Endothelial cell of umbilical vein (primary cell): ENCODE measurements around the gene BLID. TPM values are rescaled to one million over a fixed set of nuclear protein-coding genes. Genes with fewer than 3 reads are reported as not detected.

Experiments
- BruUV-seq: library from RNA; stranded (reverse); fragments of 400-500 nt; replicated peaks from 2 replicates; lab custom pipeline; 2021; lab: Mats Ljungman, UMichigan
- CTCF ChIA-PET: fragments of 300-600, 350-600 bp; sonication (Branson Sonifier 250); formaldehyde crosslinking; loops from one replicate; lab custom pipeline; 2021; ENCODE audit warnings: antibody characterized with exemption, inconsistent platforms; lab: Charles Lee
- POLR2A ChIA-PET: fragments of 300-600, 350-600 bp; sonication (Branson Sonifier 250); formaldehyde crosslinking; loops from one replicate; lab custom pipeline; 2021; ENCODE audit warnings: antibody characterized with exemption, inconsistent platforms; lab: Charles Lee
- DNase-seq: peaks from one replicate; pipeline ENCODE4 v3.0.0-alpha.2; 2011; ENCODE audit warnings: low read depth, low spot score
- FAIRE-seq: peaks from 2 replicates; lab custom pipeline; 2011; peaks lifted over from hg19 to GRCh38; lab: Jason Lieb, UNC
- H2AFZ ChIP-seq: 2 replicates; pipeline ENCODE4 v1.6.0; 2012; ENCODE audit warnings: low read depth, low read length, control low read depth, inconsistent platforms
- H3K27ac ChIP-seq: 2 replicates; pipeline ENCODE4 v1.5.1; 2011; ENCODE audit warnings: low read depth, mild to moderate bottlenecking, control low read depth, low read length, moderate library complexity; ENCODE audit not compliant: insufficient read depth
- H3K27me3 ChIP-seq, 2 experiments: 2 replicates each; pipeline versions ENCODE4 v1.6.0 to v1.6.1; 2011; ENCODE audit warnings: low read length in 2 of 2, mixed read lengths in 1 of 2; ENCODE audit not compliant: control insufficient read depth in 2 of 2, insufficient read depth in 2 of 2
- H3K36me3 ChIP-seq, 2 experiments: 2 replicates in 1 of 2; 3 replicates in 1 of 2; pipeline ENCODE4 v1.5.1; 2011; ENCODE audit warnings: low read length in 2 of 2, mild to moderate bottlenecking in 1 of 2, moderate library complexity in 1 of 2; ENCODE audit not compliant: control insufficient read depth in 2 of 2, insufficient read depth in 2 of 2; ENCODE audit errors: extremely low read depth in 1 of 2
- H3K4me1 ChIP-seq: 3 replicates; pipeline ENCODE4 v1.5.1; 2011; ENCODE audit warnings: mild to moderate bottlenecking, low read length; ENCODE audit not compliant: control insufficient read depth, insufficient read depth; ENCODE audit errors: extremely low read depth
- H3K4me2 ChIP-seq: 2 replicates; pipeline ENCODE4 v1.6.1; 2011; ENCODE audit warnings: low read length, control low read depth, mixed read lengths; ENCODE audit not compliant: insufficient read depth
- H3K4me3 ChIP-seq, 3 experiments: fragments of 200-600 bp in 1 of 3; sonication (generic), shearing (Covaris generic) in 1 of 3; replicated peaks in 1 of 3; 2 replicates each; pipeline ENCODE4 v1.5.1; 2011 to 2016; ENCODE audit warnings: control low read depth in 3 of 3, low read length in 3 of 3, mild to moderate bottlenecking in 2 of 3, inconsistent platforms in 1 of 3, low read depth in 1 of 3, moderate library complexity in 1 of 3; ENCODE audit not compliant: insufficient read depth in 1 of 3
- H3K79me2 ChIP-seq: 2 replicates; pipeline ENCODE4 v1.6.0; 2012; ENCODE audit warnings: low read length, inconsistent platforms; ENCODE audit not compliant: control insufficient read depth, insufficient read depth
- H3K9ac ChIP-seq: replicated peaks from 2 replicates; pipeline ENCODE3; 2011; ENCODE audit warnings: low read length, control low read depth; ENCODE audit not compliant: insufficient read depth; ENCODE audit errors: extremely low read depth
- H3K9me1 ChIP-seq: replicated peaks from 3 replicates; pipeline ENCODE4 v1.6.0; 2011; ENCODE audit warnings: mild to moderate bottlenecking, low read length; ENCODE audit not compliant: control insufficient read depth, insufficient read depth; ENCODE audit errors: extremely low read depth
- H3K9me3 ChIP-seq: replicated peaks from 2 replicates; pipeline ENCODE4 v1.5.1; 2012; ENCODE audit warnings: low read length, inconsistent platforms; ENCODE audit not compliant: control insufficient read depth, insufficient read depth
- H4K20me1 ChIP-seq: replicated peaks from 2 replicates; pipeline ENCODE3; 2011; ENCODE audit warnings: mild to moderate bottlenecking, low read length; ENCODE audit not compliant: control insufficient read depth, insufficient read depth; ENCODE audit errors: extremely low read depth
- EZH2 ChIP-seq: IDR thresholded peaks from 2 replicates; pipeline ENCODE4 v1.6.1; 2012; ENCODE audit warnings: borderline replicate concordance, low read depth, mild to moderate bottlenecking, moderate library complexity, low read length, inconsistent platforms; ENCODE audit not compliant: severe bottlenecking
- FOS ChIP-seq: IDR thresholded peaks from 2 replicates; pipeline ENCODE4 v1.6.1; 2011; ENCODE audit warnings: mild to moderate bottlenecking, low read length, moderate library complexity, borderline replicate concordance; ENCODE audit not compliant: insufficient read depth
- GATA2 ChIP-seq: IDR thresholded peaks from 2 replicates; pipeline ENCODE4 v1.7.0; 2011; ENCODE audit warnings: low read depth, mild to moderate bottlenecking, moderate library complexity, mixed read lengths, low read length; ENCODE audit not compliant: insufficient read length, insufficient read depth
- JUN ChIP-seq: IDR thresholded peaks from 2 replicates; pipeline ENCODE4 v1.6.1; 2011; ENCODE audit warnings: borderline replicate concordance, low read depth; ENCODE audit not compliant: insufficient read length, insufficient read depth
- MYC ChIP-seq: IDR thresholded peaks from one replicate; pipeline ENCODE4 v1.6.1; 2011; ENCODE audit warnings: mild to moderate bottlenecking, low read depth, low read length
- POLR2A ChIP-seq: IDR thresholded peaks from 2 replicates; pipeline ENCODE4 v1.6.1; 2012; ENCODE audit warnings: low read depth, mild to moderate bottlenecking, control low read depth, low read length
- POLR2AphosphoS5 ChIP-seq: IDR thresholded peaks from 2 replicates; pipeline ENCODE4 v1.6.1; 2012; ENCODE audit warnings: low read depth, mild to moderate bottlenecking, control low read depth, low read length, moderate library complexity; ENCODE audit not compliant: insufficient read depth
- dilution Hi-C: fragments of 300-500 bp; cut with MboI; formaldehyde crosslinking; loops from one replicate; pipeline ENCODE4 v1.15.0; 2019; ENCODE audit warnings: low sequenced_read_pairs; ENCODE audit not compliant: extremely low pct_ligation_motif_present
- intact Hi-C: fragments of 100-400 bp; cut with micrococcal nuclease; formaldehyde crosslinking; loops from one replicate; pipeline ENCODE4 v1.10.0; 2022
- polyA plus RNA-seq, 4 experiments: library from polyadenylated mRNA; depleted of rRNA in 3 of 4; stranded (reverse) in 3 of 4; unstranded in 1 of 4; fragments of >200 nt; gene quantifications; 2 replicates each; pipeline versions ENCODE4 v1.2.1 to v1.2.3, GENCODE V29; 2011 to 2012; ENCODE audit warnings: missing spikeins in 1 of 4
- total RNA-seq: library from RNA; stranded (reverse); gene quantifications from 2 replicates; pipeline ENCODE4 v1.2.3, GENCODE V29; 2021
- TF ChIP-seq, protein P1 (sequence below), 2 donors: IDR thresholded peaks; 1 replicate in 1 of 2; 2 replicates in 1 of 2; pipeline ENCODE4 v1.5.1; 2011; ENCODE audit warnings: low read length in 2 of 2, mild to moderate bottlenecking in 2 of 2, moderate library complexity in 2 of 2, control low read depth in 1 of 2, inconsistent platforms in 1 of 2, low read depth in 1 of 2; ENCODE audit not compliant: insufficient read depth in 1 of 2; ENCODE audit errors: extremely low read depth in 1 of 2
- TF ChIP-seq, protein P2 (sequence below): IDR thresholded peaks from 2 replicates; pipeline ENCODE4 v1.6.1; 2011; ENCODE audit not compliant: insufficient read depth, insufficient read length

The BLID gene
- total and polyA plus RNA-seq, 2 donors (not counting 3 experiments of a cell fraction or from before 2014, with no cell fraction given), result 0.12 to 3.5 TPM

DNA sequence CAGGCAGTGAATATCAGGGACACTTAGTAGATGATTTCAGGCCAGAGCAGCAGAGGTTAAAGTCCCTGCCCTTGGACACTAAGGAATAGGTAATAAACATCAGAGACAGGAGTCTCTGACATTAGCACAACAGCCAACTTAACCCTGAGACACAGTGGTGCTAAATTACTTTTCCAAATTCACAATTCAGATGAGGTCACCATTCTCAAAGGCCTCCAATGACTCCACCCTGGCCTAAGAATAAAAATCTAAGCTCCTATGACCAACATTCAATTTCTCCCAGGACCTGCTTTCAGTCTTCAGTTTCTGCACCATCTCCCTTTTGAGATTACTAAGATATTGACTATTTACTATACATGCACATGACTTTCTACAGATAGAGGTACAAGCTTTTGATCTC lies 42.0 kb downstream of the BLID start:
- no peaks in the 10 kb centered on the region for H3K27me3 ChIP-seq
- H3K9me3 ChIP-seq, result no peaks in the 10 kb centered on the region
- H3K9ac ChIP-seq, result no peak overlapping the region
- H3K27ac ChIP-seq, result no peak overlapping the region
- no TSS peak for BruUV-seq
- H3K9me1 ChIP-seq, result no peaks in the 10 kb centered on the region
- ChIA-PET POLR2A (no interaction called here), CTCF (interaction anchor here (1.0 to 1.5 kb wide), 2 partner anchors 9 to 19 kb away, joined by 4 read pairs; no protein-coding TSS in a partner anchor)
- TF ChIP-seq GATA2 (no peak), POLR2AphosphoS5 (no peak), EZH2 (no peak), JUN (no peak), MYC (no peak), POLR2A (no peak), FOS (no peak)
- TF ChIP-seq, protein P1, sequence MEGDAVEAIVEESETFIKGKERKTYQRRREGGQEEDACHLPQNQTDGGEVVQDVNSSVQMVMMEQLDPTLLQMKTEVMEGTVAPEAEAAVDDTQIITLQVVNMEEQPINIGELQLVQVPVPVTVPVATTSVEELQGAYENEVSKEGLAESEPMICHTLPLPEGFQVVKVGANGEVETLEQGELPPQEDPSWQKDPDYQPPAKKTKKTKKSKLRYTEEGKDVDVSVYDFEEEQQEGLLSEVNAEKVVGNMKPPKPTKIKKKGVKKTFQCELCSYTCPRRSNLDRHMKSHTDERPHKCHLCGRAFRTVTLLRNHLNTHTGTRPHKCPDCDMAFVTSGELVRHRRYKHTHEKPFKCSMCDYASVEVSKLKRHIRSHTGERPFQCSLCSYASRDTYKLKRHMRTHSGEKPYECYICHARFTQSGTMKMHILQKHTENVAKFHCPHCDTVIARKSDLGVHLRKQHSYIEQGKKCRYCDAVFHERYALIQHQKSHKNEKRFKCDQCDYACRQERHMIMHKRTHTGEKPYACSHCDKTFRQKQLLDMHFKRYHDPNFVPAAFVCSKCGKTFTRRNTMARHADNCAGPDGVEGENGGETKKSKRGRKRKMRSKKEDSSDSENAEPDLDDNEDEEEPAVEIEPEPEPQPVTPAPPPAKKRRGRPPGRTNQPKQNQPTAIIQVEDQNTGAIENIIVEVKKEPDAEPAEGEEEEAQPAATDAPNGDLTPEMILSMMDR (IDR thresholded peaks at IDR 0.05; ENCODE audit: extremely low read depth in 1 of 2, insufficient read depth in 1 of 2, low read depth in 1 of 2, low read length in 2 of 2), result no peak
- TF ChIP-seq, protein P2, sequence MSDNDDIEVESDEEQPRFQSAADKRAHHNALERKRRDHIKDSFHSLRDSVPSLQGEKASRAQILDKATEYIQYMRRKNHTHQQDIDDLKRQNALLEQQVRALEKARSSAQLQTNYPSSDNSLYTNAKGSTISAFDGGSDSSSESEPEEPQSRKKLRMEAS, result no peak
- intact Hi-C loops, result no loop called here
- no peaks in the 10 kb centered on the region for H3K36me3 ChIP-seq
- no peak overlapping the region for H3K4me2 ChIP-seq
- H3K79me2 ChIP-seq, result no peaks in the 10 kb centered on the region
- H4K20me1 ChIP-seq, result no peaks in the 10 kb centered on the region
- H2AFZ ChIP-seq, result no peak overlapping the region
- no peak for FAIRE-seq
- no peak for DNase-seq
- dilution Hi-C loops, result no loop called here
- H3K4me1 ChIP-seq, result peaks cover 11% of the 10 kb centered on the region
- H3K4me3 ChIP-seq, result no peak overlapping the region
